HG03025 (cell line): ENCODE results near the gene IGF2BP2.
"Not testable (repeated sequence)": the region's sequence is repeated elsewhere in the genome, so short reads cannot be mapped to it uniquely, and the experiment has no call there.

Experiments
- ATAC-seq: cut with Tn5 transposase; IDR thresholded peaks from one replicate; pipeline ENCODE4 v1.9.1; 2021; ENCODE audit warnings: mild to moderate bottlenecking, moderate library complexity; ENCODE audit not compliant: unreplicated experiment, low FRiP score

Gene IGF2BP2

GRCh38 chr3:185717121-185717520, 107.7 kb downstream of the IGF2BP2 start:
- no peak for ATAC-seq

GRCh38 chr3:185716436-185717108, 108.3 kb downstream of the IGF2BP2 start:
- no peak for ATAC-seq

GRCh38 chr3:185715091-185715490, 109.8 kb downstream of the IGF2BP2 start:
- ATAC-seq, result no peak

- ATAC-seq, result no peak
Observed at GRCh38 chr3:185714085-185714484, 110.8 kb downstream of the IGF2BP2 start.

- ATAC-seq, result no peak
Observed at GRCh38 chr3:185713015-185713414, 111.8 kb downstream of the IGF2BP2 start.

- ATAC-seq, result no peak
Observed at GRCh38 chr3:185712337-185712736, 112.5 kb downstream of the IGF2BP2 start.

- no peak for ATAC-seq
Observed at GRCh38 chr3:185711255-185711870, 113.5 kb downstream of the IGF2BP2 start.

- no peak for ATAC-seq
Observed at GRCh38 chr3:185709251-185709955, 115.4 kb downstream of the IGF2BP2 start.

GRCh38 chr3:185708392-185708791, 116.5 kb downstream of the IGF2BP2 start:
- no peak for ATAC-seq

GRCh38 chr3:185705498-185705897, 119.3 kb downstream of the IGF2BP2 start:
- no peak for ATAC-seq

GRCh38 chr3:185702262-185703225, 122.3 kb downstream of the IGF2BP2 start:
- ATAC-seq, result no peak

GRCh38 chr3:185701611-185702261, 123.1 kb downstream of the IGF2BP2 start:
- ATAC-seq, result no peak

- no peak for ATAC-seq
Observed at GRCh38 chr3:185699927-185700326, 124.9 kb downstream of the IGF2BP2 start.

- ATAC-seq, result not testable (repeated sequence)
Observed at GRCh38 chr3:185697228-185697627, 127.6 kb downstream of the IGF2BP2 start.

GRCh38 chr3:185696039-185696438, 128.8 kb downstream of the IGF2BP2 start:
- no peak for ATAC-seq

GRCh38 chr3:185693985-185694653, 130.7 kb downstream of the IGF2BP2 start:
- no peak for ATAC-seq

- ATAC-seq, result no peak
Observed at GRCh38 chr3:185691622-185692021, 133.2 kb downstream of the IGF2BP2 start.

GRCh38 chr3:185687271-185687878, 137.5 kb downstream of the IGF2BP2 start:
- no peak for ATAC-seq
